Measurements from ENCODE around the gene RNF121.

DNA sequence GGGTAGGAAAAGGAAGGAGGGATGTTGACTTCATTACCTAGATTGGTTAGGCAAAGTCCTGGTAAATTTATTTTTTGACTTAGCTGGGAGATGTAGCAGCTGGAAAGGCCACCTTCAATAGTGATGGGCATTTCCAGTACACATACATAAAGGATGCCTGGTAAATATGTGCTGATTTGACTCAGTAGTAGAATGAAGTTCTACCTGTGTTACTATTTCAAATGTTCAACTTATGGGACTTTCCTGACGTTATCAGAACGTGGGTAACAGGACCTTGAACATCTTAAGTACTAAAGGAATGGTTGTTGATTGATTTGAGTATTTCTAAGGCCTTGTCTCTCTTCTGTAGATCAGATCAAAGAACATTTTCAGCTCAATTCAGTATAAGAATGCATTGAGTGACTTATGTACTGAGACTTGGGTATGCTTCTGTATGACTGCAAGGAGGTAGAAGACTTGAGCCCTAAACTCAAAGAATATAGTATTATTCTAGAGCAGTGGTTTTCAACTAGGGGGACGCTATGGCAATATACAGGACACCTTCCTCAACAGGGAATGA, 27.1 kb downstream of the RNF121 start:
- TF ChIP-seq, protein P1, sequence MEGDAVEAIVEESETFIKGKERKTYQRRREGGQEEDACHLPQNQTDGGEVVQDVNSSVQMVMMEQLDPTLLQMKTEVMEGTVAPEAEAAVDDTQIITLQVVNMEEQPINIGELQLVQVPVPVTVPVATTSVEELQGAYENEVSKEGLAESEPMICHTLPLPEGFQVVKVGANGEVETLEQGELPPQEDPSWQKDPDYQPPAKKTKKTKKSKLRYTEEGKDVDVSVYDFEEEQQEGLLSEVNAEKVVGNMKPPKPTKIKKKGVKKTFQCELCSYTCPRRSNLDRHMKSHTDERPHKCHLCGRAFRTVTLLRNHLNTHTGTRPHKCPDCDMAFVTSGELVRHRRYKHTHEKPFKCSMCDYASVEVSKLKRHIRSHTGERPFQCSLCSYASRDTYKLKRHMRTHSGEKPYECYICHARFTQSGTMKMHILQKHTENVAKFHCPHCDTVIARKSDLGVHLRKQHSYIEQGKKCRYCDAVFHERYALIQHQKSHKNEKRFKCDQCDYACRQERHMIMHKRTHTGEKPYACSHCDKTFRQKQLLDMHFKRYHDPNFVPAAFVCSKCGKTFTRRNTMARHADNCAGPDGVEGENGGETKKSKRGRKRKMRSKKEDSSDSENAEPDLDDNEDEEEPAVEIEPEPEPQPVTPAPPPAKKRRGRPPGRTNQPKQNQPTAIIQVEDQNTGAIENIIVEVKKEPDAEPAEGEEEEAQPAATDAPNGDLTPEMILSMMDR (IDR thresholded peaks at IDR 0.05; ENCODE audit: borderline replicate concordance, extremely low read depth, low read length, poor library complexity, severe bottlenecking), result no peak
- TF ChIP-seq EZH2 (IDR thresholded peaks at IDR 0.05; ENCODE audit: borderline replicate concordance, low read depth, low read length, severe bottlenecking), result no peak

Data from DND-41 (cell line).